GM19397 (cell line): ENCODE measurements around the gene ZC2HC1C.
"Not testable (repeated sequence)": the region's sequence is repeated elsewhere in the genome, so short reads cannot be mapped to it uniquely, and the experiment has no call there.

ENCODE experiments used
- ATAC-seq: cut with Tn5 transposase; IDR thresholded peaks from one replicate; pipeline ENCODE4 v1.9.1; 2021; ENCODE audit warnings: mild to moderate bottlenecking, moderate library complexity; ENCODE audit not compliant: unreplicated experiment

Gene ZC2HC1C

GRCh38 chr14:75053396-75054291 lies 15.8 kb upstream of the ZC2HC1C start:
- ATAC-seq: no peak

DNA sequence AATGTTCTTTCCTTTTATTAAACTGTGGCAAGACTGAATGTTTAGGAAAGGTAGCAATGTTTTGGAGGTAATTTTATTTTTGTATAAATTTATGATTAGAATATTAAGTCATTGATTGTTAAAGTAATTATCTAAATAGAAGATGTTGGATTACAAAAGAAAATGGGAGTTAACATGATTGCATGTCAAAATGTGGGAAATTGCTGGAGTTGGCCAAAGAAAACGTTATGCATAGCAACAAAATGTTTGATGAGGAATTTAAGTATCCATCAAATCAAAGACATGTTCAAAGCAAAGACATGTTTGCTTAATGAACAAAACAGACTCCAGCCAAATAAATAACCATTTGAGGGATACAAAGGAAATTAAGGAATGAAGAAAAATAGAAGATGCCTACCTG lies 15.0 kb upstream of the ZC2HC1C start:
- ATAC-seq: no peak

GRCh38 chr14:75059642-75060041 lies 9.8 kb upstream of the ZC2HC1C start:
- ATAC-seq: no peak

DNA sequence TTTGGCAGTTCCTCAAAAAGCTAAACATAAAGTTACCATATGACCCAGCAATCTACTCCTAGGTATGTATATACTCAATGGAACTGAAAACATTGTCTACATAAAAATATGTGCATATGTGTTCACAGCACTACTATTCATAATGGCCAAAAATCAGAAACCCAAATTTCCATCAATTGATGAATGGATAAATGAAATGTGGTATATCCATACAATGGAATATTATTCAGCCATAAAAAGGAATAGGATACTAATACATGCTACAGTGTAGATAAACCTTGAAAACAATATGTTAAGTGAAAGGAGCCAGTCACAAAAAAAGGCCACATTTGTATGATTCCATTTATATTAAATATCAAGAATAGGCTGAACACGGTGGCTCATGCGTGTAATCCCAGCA lies 9.0 kb upstream of the ZC2HC1C start:
- no peak for ATAC-seq

DNA sequence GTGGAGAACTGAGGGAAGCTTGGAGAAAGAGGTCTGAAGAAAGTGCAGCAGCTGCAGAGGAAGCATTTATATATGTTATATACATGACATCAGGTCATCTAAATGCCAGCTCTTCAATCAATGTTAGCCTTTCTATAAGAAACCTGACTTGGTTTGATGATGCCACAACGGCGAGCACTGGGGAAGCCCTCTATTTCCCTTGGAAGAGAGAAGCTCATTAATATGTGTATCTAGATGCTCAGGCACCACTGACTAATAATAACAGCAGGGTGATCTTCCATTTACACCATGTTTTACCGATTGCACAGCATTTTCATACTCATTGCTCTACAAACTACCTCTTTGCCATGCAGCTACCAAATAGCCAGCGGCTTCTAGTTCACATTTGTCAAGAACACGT lies 6.4 kb upstream of the ZC2HC1C start:
- ATAC-seq: no peak

DNA sequence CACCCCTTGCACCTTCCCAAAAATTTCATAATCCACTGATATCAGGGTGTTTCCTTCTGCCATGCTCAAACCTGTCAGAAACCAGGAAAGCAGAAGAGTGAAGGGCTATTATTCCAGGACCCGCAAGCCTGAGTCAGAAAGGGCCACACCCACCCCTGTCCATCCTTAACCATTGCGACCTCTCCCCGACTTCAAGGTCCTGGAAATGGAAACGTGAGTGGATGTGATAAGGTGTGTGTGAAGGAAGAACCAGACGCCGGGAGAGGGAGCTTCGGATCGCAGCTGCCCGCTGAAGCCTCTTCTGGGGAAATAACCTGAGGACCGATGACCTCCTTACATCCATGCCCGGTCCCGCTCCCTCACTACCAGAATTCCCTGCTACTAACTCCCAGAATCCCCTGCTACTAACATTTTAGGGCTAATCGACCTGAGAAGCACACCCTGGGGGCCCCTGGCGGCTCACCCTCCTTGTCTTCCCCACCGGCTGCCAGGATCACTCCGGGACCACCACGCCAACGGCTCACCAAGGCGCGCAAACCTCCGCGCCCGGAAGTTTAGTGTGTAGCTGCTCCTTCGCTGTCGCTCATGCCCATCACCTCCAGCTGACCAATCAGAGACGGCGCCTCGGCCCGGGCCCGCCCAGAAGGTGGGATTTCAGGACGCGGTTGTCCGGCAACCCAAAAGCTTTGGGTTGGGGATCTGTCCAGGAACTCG lies 5.8 kb upstream of the ZC2HC1C start, which contains the start of gene ACYP1:
TSS of gene ACYP1 (minus strand) at position 534 of the 714 bp plus-strand sequence. CDS start at position 63, 471 bp downstream.
- peak; percentile 98 for ATAC-seq

- ATAC-seq: peak; percentile 17
Measured at GRCh38 chr14:75064205-75064567, 5.3 kb upstream of the ZC2HC1C start.

DNA sequence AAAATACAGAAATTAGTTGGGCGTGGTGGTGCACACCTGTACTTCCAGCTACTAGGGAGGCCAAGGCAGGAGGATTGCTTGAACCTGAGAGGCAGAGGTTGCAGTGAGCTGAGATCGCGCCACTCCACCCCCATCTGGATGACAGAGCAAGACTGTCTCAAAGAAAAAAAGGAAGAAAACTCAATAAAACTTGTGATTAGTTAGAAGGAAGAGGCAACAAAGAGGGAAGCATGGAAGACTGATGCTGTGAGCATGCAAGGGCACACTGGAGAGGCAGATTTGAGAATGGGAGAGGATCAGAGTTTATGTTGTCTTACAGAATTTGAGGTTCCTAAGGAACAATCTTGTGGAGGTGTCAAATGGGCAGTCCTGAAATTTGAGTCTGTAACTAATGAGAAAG lies 2.8 kb upstream of the ZC2HC1C start:
- no peak for ATAC-seq

DNA sequence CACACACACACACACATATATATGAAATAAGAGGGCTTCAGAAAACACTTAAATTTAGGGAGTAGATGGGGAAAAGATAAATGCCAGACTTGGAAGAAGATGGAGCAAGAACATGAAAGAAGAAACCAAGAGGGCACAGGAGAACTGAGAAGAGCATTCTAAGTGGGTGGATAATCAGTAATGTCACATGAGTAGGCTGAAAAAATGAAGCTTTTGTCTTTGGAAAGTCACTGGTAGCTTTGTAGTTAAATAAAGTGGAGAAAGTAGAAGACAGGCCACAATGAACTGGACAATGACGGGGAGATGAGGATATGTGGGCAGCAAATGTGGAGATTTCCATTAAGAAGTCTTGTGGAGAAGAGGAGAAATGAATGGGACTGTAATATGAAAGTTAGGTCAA lies 2.2 kb upstream of the ZC2HC1C start:
- ATAC-seq: no peak

DNA sequence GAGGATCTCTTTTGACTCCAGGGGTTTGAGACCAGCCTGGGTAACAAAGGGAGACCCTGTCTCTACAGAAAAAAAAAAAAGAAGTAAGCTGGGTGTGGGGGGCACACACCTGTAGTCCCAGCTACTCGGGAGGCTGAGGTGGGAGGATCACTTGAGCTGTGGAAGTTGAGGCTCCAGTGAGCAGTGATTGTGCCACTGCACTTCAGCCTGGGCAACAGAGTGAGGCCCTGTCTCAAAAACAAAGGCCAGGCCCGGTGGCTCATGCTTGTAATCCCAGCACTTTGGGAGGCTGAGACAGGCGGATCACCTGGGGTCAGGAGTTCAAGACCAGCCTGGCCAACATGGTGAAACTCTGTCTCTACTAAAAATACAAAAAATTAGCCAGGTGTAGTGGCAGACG lies 1.7 kb upstream of the ZC2HC1C start:
- not testable (repeated sequence) for ATAC-seq

DNA sequence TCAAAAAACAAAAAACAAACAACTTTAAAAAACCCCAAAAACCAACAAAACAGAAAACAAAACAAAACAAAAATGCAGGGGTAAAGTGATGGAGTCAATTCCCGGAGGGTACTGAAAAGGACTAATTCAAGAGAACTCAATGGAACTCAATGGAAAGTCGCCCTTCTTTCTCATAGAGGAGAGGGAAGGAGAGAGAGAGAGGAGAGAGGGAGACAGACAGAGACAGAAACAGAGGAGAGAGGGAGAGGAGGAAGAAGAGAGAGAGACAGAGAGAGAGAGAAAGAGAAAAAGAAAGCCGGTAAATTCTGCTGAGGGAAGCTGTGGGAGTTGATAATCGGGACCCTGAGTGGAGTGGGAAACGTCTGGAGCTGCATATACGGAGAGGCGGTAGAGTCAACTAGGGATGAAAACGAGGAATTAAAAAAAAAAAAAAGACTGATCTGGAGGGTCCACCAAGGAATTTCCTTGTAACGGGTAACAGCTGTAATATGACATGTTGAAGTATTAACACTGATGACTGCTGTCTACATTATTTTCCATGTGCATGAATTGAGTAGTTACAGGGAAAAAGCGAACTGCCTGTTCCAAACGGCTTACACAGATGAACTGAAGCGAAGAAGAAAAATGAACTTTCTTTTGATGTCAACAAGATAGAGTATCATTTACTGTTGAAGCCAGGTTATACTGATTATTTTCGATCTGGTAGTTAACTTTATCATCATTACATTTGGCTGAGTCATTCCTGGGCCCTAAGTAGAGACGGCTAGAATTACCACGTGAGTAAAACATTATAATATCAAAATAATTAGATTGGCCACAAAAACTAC lies 934 bp upstream of the ZC2HC1C start:
- ATAC-seq: no peak

DNA sequence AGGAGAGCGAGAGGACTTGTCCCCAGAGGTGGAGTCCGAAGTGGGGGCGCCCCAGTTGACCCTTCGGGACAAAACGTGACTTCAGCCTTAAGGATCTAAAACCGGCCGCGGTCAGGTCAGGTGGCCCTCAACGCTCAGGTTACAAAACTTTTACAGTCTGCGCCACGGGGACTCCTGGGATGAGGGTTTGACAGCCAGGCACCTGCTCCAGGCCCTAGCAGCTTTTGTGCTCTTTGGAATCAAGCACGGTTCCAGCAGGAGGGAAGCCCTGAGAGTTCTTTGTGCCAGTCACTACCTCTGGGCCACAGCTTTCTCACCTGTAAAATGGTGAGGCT lies 337 bp downstream of the ZC2HC1C start:
- no peak for ATAC-seq

- ATAC-seq: no peak
Measured at GRCh38 chr14:75070383-75070782, 942 bp downstream of the ZC2HC1C start.

- ATAC-seq: no peak
Measured at GRCh38 chr14:75077794-75078193, 8.4 kb downstream of the ZC2HC1C start.

DNA sequence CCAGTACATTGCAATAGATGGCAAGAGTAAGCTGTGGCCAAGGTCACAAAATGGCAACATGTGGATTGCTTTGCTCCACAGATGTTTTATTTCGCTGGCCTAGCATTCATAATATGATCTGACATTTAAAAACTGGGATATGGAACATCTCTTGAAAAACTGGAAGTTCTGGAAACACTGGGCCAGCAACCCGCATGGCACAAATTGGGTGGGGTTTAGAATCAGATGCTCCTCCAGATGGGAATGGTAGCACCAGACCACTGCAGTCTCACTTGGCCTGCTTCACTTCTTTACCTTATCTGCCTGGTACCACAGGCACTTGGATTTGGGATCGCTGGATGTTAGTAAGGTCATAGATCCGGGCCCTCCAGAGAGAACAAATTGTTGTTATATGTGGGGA lies 10.1 kb downstream of the ZC2HC1C start:
- ATAC-seq: no peak

DNA sequence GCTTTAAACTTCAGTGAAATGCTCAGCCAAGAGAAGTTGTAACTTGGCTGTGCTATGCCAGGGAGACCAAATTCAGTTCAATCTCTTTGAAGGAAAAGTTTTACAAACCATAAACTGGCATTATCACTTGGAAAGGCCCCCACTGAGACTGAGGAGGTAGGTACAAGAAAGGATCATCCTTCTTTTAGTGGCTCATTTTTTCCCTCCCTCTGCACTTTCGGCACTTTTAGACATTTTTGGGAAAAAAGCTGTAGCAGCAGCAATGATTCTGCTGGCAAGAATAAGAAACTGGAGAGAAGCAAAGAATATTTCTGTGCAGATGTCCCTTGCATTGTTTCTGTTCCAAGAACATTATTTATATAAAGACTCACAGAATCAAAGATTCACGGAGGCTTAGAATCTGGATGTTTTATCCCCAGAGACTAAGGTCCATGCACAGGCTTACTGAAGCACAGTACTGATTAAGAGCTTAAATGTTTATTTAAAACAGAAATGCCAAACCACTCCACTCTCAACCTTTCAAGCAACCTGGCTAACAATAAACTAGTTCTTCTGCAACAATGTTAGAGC lies 12.3 kb downstream of the ZC2HC1C start:
- no peak for ATAC-seq

GRCh38 chr14:75083271-75083670 lies 13.8 kb downstream of the ZC2HC1C start:
- no peak for ATAC-seq

DNA sequence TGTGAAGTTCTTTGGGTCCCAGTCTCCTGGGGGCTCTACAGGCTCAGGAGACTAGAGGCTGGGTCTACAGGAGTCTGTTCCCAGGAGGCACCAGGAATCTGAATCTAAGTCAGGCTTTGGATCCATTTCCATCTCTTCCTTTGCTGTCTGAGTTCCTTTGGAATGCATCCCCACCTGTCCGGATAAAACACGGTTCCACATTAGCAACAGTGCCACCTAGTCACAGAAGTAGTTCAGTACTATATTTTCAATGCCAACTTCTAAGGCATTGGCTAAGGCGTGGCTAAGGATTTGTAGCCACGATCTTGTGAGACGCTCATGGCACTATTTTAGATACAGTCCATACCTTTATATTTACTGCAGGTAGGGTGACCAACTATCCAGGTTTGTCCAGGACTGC lies 15.1 kb downstream of the ZC2HC1C start:
- no peak for ATAC-seq

DNA sequence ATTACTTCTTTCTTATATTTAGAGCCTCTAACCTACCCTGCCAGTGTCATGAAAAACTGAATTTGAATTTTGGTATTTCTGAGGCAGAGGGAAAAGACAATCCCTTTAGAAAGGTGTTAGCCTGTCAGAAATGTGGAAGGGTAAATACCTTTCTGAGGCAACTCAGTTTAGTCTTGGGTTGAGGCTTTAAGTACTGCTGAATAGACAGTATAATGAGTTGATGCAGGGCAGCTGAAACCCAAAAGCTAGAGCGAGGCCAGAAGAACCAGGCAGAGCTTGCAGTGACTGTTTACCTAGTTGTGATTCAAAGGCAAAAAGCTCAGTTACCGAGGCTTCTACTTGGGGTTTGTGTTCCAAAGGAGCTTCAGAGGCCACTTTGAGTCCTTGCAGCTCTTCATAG lies 18.7 kb downstream of the ZC2HC1C start:
- no peak for ATAC-seq

- ATAC-seq: no peak
Measured at GRCh38 chr14:75088566-75089373, 19.3 kb downstream of the ZC2HC1C start.
